MM.1S (cell line): ENCODE results near the gene FNIP2.

ENCODE experiments used
- DNase-seq: peaks from one replicate; pipeline ENCODE4 v3.0.0-alpha.2; 2015
- H2AFZ ChIP-seq: fragments of 300-600 bp; sonication (generic); 2 replicates; pipeline ENCODE4 v1.6.0; 2016; ENCODE audit warnings: antibody characterized with exemption, low read length
- H3F3A ChIP-seq: fragments of 300-600 bp; sonication (generic); 2 replicates; pipeline ENCODE4 v1.6.1; 2016; ENCODE audit warnings: mild to moderate bottlenecking, antibody characterized with exemption, low read length, moderate library complexity, mixed read lengths; ENCODE audit not compliant: insufficient read depth
- H3K27ac ChIP-seq: fragments of 300-600 bp; sonication (generic); 2 replicates; pipeline ENCODE4 v1.5.1; 2016; ENCODE audit warnings: mild to moderate bottlenecking, low read length
- H3K27me3 ChIP-seq: fragments of 300-600 bp; sonication (generic); replicated peaks from 2 replicates; pipeline ENCODE4 v1.6.0; 2016; ENCODE audit warnings: low read length; ENCODE audit not compliant: insufficient read depth
- H3K36me3 ChIP-seq: fragments of 300-600 bp; sonication (generic); replicated peaks from 2 replicates; pipeline ENCODE4 v1.6.1; 2016; ENCODE audit warnings: mild to moderate bottlenecking, low read length, mixed read lengths; ENCODE audit not compliant: insufficient read depth
- H3K4me1 ChIP-seq: fragments of 300-600 bp; sonication (generic); 2 replicates; pipeline ENCODE4 v1.6.1; 2016; ENCODE audit warnings: low read length, mixed read lengths
- H3K4me2 ChIP-seq: fragments of 300-600 bp; sonication (generic); 2 replicates; pipeline ENCODE4 v1.6.0; 2016; ENCODE audit warnings: low read depth, low read length
- H3K4me3 ChIP-seq: fragments of 300-600 bp; sonication (generic); 2 replicates; pipeline ENCODE4 v1.5.1; 2016; ENCODE audit warnings: low read length, mixed read lengths
- H3K79me2 ChIP-seq: fragments of 300-600 bp; sonication (generic); 2 replicates; pipeline ENCODE4 v1.6.1; 2016; ENCODE audit warnings: mixed run types, low read length, mixed read lengths
- H3K9ac ChIP-seq: fragments of 300-600 bp; sonication (generic); 2 replicates; pipeline ENCODE4 v1.6.1; 2016; ENCODE audit warnings: low read length, mixed read lengths
- H3K9me2 ChIP-seq: fragments of 300-600 bp; sonication (generic); replicated peaks from 2 replicates; pipeline ENCODE4 v1.6.1; 2016; ENCODE audit warnings: mild to moderate bottlenecking, low read length, mixed read lengths; ENCODE audit not compliant: insufficient read depth
- H3K9me3 ChIP-seq: fragments of 300-600 bp; sonication (generic); replicated peaks from 2 replicates; pipeline ENCODE4 v1.6.1; 2016; ENCODE audit warnings: mild to moderate bottlenecking, low read length, mixed read lengths; ENCODE audit not compliant: insufficient read depth
- H4K20me1 ChIP-seq: fragments of 300-600 bp; sonication (generic); 2 replicates; pipeline ENCODE4 v1.6.1; 2016; ENCODE audit warnings: mild to moderate bottlenecking, low read length, moderate library complexity, mixed read lengths; ENCODE audit not compliant: insufficient read depth
- CTCF ChIP-seq: fragments of 300-600 bp; sonication (generic); IDR thresholded peaks from 2 replicates; pipeline ENCODE4 v1.5.1; 2016; ENCODE audit warnings: antibody characterized with exemption, low read length, mixed read lengths
- EZH2 ChIP-seq: fragments of 300-600 bp; sonication (generic); optimal IDR thresholded peaks from 2 replicates; pipeline ENCODE3; 2017; ENCODE audit warnings: low read depth, mild to moderate bottlenecking, antibody characterized with exemption, low read length, mixed read lengths
- EZH2phosphoT487 ChIP-seq: fragments of 300-600 bp; sonication (generic); IDR thresholded peaks from 2 replicates; pipeline ENCODE4 v1.6.1; 2018; ENCODE audit warnings: antibody characterized with exemption, low read length

Gene FNIP2

GRCh38 chr4:158870626-158871334 lies 102.0 kb downstream of the FNIP2 start:
- H3K79me2 ChIP-seq: no peaks in the 10 kb centered on the region
- H3F3A ChIP-seq: no peaks in the 10 kb centered on the region
- no peak overlapping the region for H3K27ac ChIP-seq
- DNase-seq: no peak
- H2AFZ ChIP-seq: no peak overlapping the region
- H3K4me1 ChIP-seq: no peaks in the 10 kb centered on the region
- H3K9ac ChIP-seq: no peak overlapping the region
- no peaks in the 10 kb centered on the region for H3K27me3 ChIP-seq
- H3K4me3 ChIP-seq: no peak overlapping the region
- no peak overlapping the region for H3K4me2 ChIP-seq
- H3K9me2 ChIP-seq: no peaks in the 10 kb centered on the region
- TF ChIP-seq EZH2 (no peak), EZH2phosphoT487 (no peak), CTCF (no peak)
- no peaks in the 10 kb centered on the region for H3K36me3 ChIP-seq
- H4K20me1 ChIP-seq: no peaks in the 10 kb centered on the region
- H3K9me3 ChIP-seq: no peaks in the 10 kb centered on the region

GRCh38 chr4:158871335-158871724 lies 102.5 kb downstream of the FNIP2 start:
- TF ChIP-seq CTCF (no peak), EZH2phosphoT487 (no peak), EZH2 (no peak)
- no peaks in the 10 kb centered on the region for H3F3A ChIP-seq
- no peaks in the 10 kb centered on the region for H3K27me3 ChIP-seq
- H3K9me3 ChIP-seq: no peaks in the 10 kb centered on the region
- no peak overlapping the region for H3K4me2 ChIP-seq
- no peak overlapping the region for H3K4me3 ChIP-seq
- no peaks in the 10 kb centered on the region for H4K20me1 ChIP-seq
- no peaks in the 10 kb centered on the region for H3K9me2 ChIP-seq
- H3K79me2 ChIP-seq: no peaks in the 10 kb centered on the region
- DNase-seq: no peak
- no peaks in the 10 kb centered on the region for H3K4me1 ChIP-seq
- H3K27ac ChIP-seq: no peak overlapping the region
- no peaks in the 10 kb centered on the region for H3K36me3 ChIP-seq
- no peak overlapping the region for H3K9ac ChIP-seq
- H2AFZ ChIP-seq: no peak overlapping the region

GRCh38 chr4:158873795-158874401 lies 105.1 kb downstream of the FNIP2 start:
- H3F3A ChIP-seq: no peaks in the 10 kb centered on the region
- no peak for DNase-seq
- H3K4me1 ChIP-seq: no peaks in the 10 kb centered on the region
- no peaks in the 10 kb centered on the region for H4K20me1 ChIP-seq
- no peaks in the 10 kb centered on the region for H3K9me2 ChIP-seq
- no peak overlapping the region for H2AFZ ChIP-seq
- TF ChIP-seq CTCF (no peak), EZH2 (no peak), EZH2phosphoT487 (no peak)
- no peak overlapping the region for H3K4me2 ChIP-seq
- no peak overlapping the region for H3K4me3 ChIP-seq
- H3K79me2 ChIP-seq: no peaks in the 10 kb centered on the region
- H3K9me3 ChIP-seq: no peaks in the 10 kb centered on the region
- no peak overlapping the region for H3K27ac ChIP-seq
- H3K27me3 ChIP-seq: no peaks in the 10 kb centered on the region
- H3K9ac ChIP-seq: no peak overlapping the region
- no peaks in the 10 kb centered on the region for H3K36me3 ChIP-seq
